PC-3 (cell line): Measurements from ENCODE around the gene GJB5. TPM values are rescaled to one million over a fixed set of nuclear protein-coding genes. Genes with fewer than 3 reads are reported as not detected.

ENCODE experiments used
- ATAC-seq: fragments of 200-7000 bp; cut with Tn5 transposase; 2 replicates; pipeline ENCODE4 v1.9.1; 2020; ENCODE audit warnings: mild to moderate bottlenecking, moderate library complexity
- BruUV-seq: library from RNA; stranded (reverse); fragments of 400-500 nt; replicated peaks from 2 replicates; lab custom pipeline; 2021; lab: Mats Ljungman, UMichigan
- CTCF ChIA-PET: fragments of 300-600 bp; sonication (Branson Sonifier 250); formaldehyde crosslinking; loops from one replicate; lab custom pipeline; 2022; ENCODE audit warnings: antibody characterized with exemption; lab: Charles Lee
- POLR2A ChIA-PET: fragments of 300-600 bp; sonication (Branson Sonifier 250); formaldehyde crosslinking; loops from one replicate; lab custom pipeline; 2022; ENCODE audit warnings: antibody characterized with exemption; ENCODE audit not compliant: unreplicated experiment; lab: Charles Lee
- DNase-seq: peaks from one replicate; pipeline ENCODE4 v3.0.0-alpha.2; 2015
- H2AFZ ChIP-seq: fragments of 300-600 bp; sonication (generic); 2 replicates; pipeline ENCODE4 v1.6.0; 2016; ENCODE audit warnings: antibody characterized with exemption, low read length
- H3F3A ChIP-seq: fragments of 300-600 bp; sonication (generic); one replicate; pipeline ENCODE4 v1.6.0; 2017; ENCODE audit warnings: antibody characterized with exemption, low read length, control low read depth, mild to moderate bottlenecking; ENCODE audit not compliant: unreplicated experiment
- H3K27ac ChIP-seq: fragments of 300-600 bp; sonication (generic); 2 replicates; pipeline ENCODE4 v1.5.1; 2016; ENCODE audit warnings: mild to moderate bottlenecking, low read length
- H3K27me3 ChIP-seq: fragments of 300-600 bp; sonication (generic); 2 replicates; pipeline ENCODE4 v1.6.1; 2016; ENCODE audit warnings: low read length, mixed read lengths
- H3K36me3 ChIP-seq: fragments of 300-600 bp; sonication (generic); 2 replicates; pipeline ENCODE4 v1.6.1; 2016; ENCODE audit warnings: low read depth, mixed run types, low read length, mixed read lengths
- H3K4me1 ChIP-seq: fragments of 300-600 bp; sonication (generic); 2 replicates; pipeline ENCODE4 v1.5.1; 2016; ENCODE audit warnings: low read length; ENCODE audit not compliant: insufficient read depth
- H3K4me2 ChIP-seq: fragments of 300-600 bp; sonication (generic); 2 replicates; pipeline ENCODE4 v1.6.0; 2016; ENCODE audit warnings: low read length
- H3K4me3 ChIP-seq: fragments of 300-600 bp; sonication (generic); 2 replicates; pipeline ENCODE4 v1.5.1; 2016; ENCODE audit warnings: mild to moderate bottlenecking, low read length, mixed read lengths
- H3K79me2 ChIP-seq: fragments of 300-600 bp; sonication (generic); 2 replicates; pipeline ENCODE4 v1.6.1; 2017; ENCODE audit warnings: low read length, mixed read lengths
- H3K9ac ChIP-seq: fragments of 300-600 bp; sonication (generic); 2 replicates; pipeline ENCODE4 v1.6.0; 2016; ENCODE audit warnings: mild to moderate bottlenecking, low read length
- H3K9me2 ChIP-seq: fragments of 300-600 bp; sonication (generic); replicated peaks from 2 replicates; pipeline ENCODE4 v1.6.1; 2016; ENCODE audit warnings: mixed run types, low read length, mixed read lengths
- H3K9me3 ChIP-seq: fragments of 300-600 bp; sonication (generic); 2 replicates; pipeline ENCODE4 v1.6.1; 2016; ENCODE audit warnings: low read length, mixed read lengths
- H4K20me1 ChIP-seq: fragments of 300-600 bp; sonication (generic); 2 replicates; pipeline ENCODE4 v1.6.1; 2016; ENCODE audit warnings: low read length, mixed read lengths
- CTCF ChIP-seq: fragments of 300-600 bp; sonication (generic); conservative IDR thresholded peaks from 2 replicates; pipeline ENCODE4 v1.5.1; 2017; ENCODE audit warnings: antibody characterized with exemption, low read depth, mild to moderate bottlenecking, low read length
- EZH2 ChIP-seq: fragments of 300-600 bp; sonication (generic); IDR thresholded peaks from one replicate; pipeline ENCODE4 v1.6.1; 2017; ENCODE audit warnings: antibody characterized with exemption, mild to moderate bottlenecking, low read length; ENCODE audit not compliant: unreplicated experiment
- EZH2phosphoT487 ChIP-seq: fragments of 300-600 bp; sonication (generic); IDR thresholded peaks from 2 replicates; pipeline ENCODE4 v1.6.1; 2018; ENCODE audit warnings: mild to moderate bottlenecking, antibody characterized with exemption, low read length, borderline replicate concordance
- intact Hi-C: fragments of 100-400 bp; cut with micrococcal nuclease; formaldehyde crosslinking; loops from 2 replicates; pipeline ENCODE4 v1.9.0; 2023
- total RNA-seq: library from RNA; depleted of rRNA; stranded (reverse); fragments of >200 nt; gene quantifications from 2 replicates; pipeline ENCODE4 v1.2.3, GENCODE V29; 2014

The GJB5 gene
- total RNA-seq, 1 experiment from 2014 or later, result 7.2 TPM

- intact Hi-C loops, result loop anchor here (2.0 kb wide), 1 partner anchor 16 kb away; no protein-coding TSS in a partner anchor
- POLR2A ChIA-PET, result interaction anchor here (0.8 kb wide), 1 partner anchor 16 kb away, joined by 3 read pairs; no protein-coding TSS in a partner anchor
- TF ChIP-seq CTCF, result no peak
Measured at GRCh38 chr1:34779005-34779404, 24.2 kb downstream of the GJB5 start.

GRCh38 chr1:34779526-34779925, 24.7 kb downstream of the GJB5 start:
- Histone ChIP-seq H3K4me2 (peak overlapping the region; percentile 98), H3K9me2 (no peaks in the 10 kb centered on the region), H3F3A (no peaks in the 10 kb centered on the region), H3K27me3 (no peaks in the 10 kb centered on the region), H2AFZ (no peak overlapping the region), H3K27ac (peak overlapping the region; percentile 94), H3K4me1 (peaks cover 56% of the 10 kb centered on the region), H3K9me3 (no peaks in the 10 kb centered on the region), H3K4me3 (peak overlapping the region; percentile 15; the same call in 1 of the 2 replicates), H4K20me1 (no peaks in the 10 kb centered on the region), H3K9ac (peak overlapping the region; percentile 93), H3K36me3 (peaks cover 7% of the 10 kb centered on the region; the same call in 1 of the 2 replicates), H3K79me2 (peaks cover 46% of the 10 kb centered on the region)
- DNase-seq (peak; percentile 88), ATAC-seq (peak; percentile 44)
- CTCF ChIA-PET, result interaction anchor here (1.2 kb wide), 1 partner anchor 26 kb away, joined by 4 read pairs; no protein-coding TSS in a partner anchor
- intact Hi-C loops, result loop anchor here (2.0 kb wide), 1 partner anchor 17 kb away; no protein-coding TSS in a partner anchor
- POLR2A ChIA-PET, result interaction anchor here (0.8 kb wide), 1 partner anchor 17 kb away, joined by 3 read pairs; no protein-coding TSS in a partner anchor
- BruUV-seq, result no TSS peak
- TF ChIP-seq EZH2, result no peak
- no peak for TF ChIP-seq CTCF
- no peak for TF ChIP-seq EZH2phosphoT487

More at GRCh38 chr1:34779005-34779404, 24.2 kb downstream of the GJB5 start:
- Histone ChIP-seq H3K4me3 (peak overlapping the region; percentile 15; the same call in 1 of the 2 replicates), H4K20me1 (no peaks in the 10 kb centered on the region), H2AFZ (no peak overlapping the region), H3K9me2 (no peaks in the 10 kb centered on the region), H3K36me3 (peaks cover 2% of the 10 kb centered on the region; the same call in 1 of the 2 replicates), H3K27ac (peak overlapping the region; percentile 94), H3K79me2 (peaks cover 41% of the 10 kb centered on the region), H3K4me1 (peaks cover 51% of the 10 kb centered on the region), H3K4me2 (peak overlapping the region; percentile 66), H3F3A (no peaks in the 10 kb centered on the region), H3K9ac (0 out of 2 replicates have a peak overlapping the region, but pooled peaks have one; percentile 14), H3K9me3 (no peaks in the 10 kb centered on the region), H3K27me3 (no peaks in the 10 kb centered on the region)
- BruUV-seq, result no TSS peak
- CTCF ChIA-PET, result interaction anchor here (1.2 kb wide), 1 partner anchor 26 kb away, joined by 4 read pairs; no protein-coding TSS in a partner anchor
- DNase-seq (no peak), ATAC-seq (no peak)

- peaks cover 59% of the 10 kb centered on the region for H3K4me1 ChIP-seq
- no peak for TF ChIP-seq EZH2phosphoT487
- TF ChIP-seq EZH2, result no peak
- TF ChIP-seq CTCF, result no peak
- H3K9me2 ChIP-seq, result no peaks in the 10 kb centered on the region
- no peaks in the 10 kb centered on the region for H3F3A ChIP-seq
- CTCF ChIA-PET, result interaction anchor here (1.2 kb wide), 1 partner anchor 27 kb away, joined by 4 read pairs; no protein-coding TSS in a partner anchor
- no peaks in the 10 kb centered on the region for H4K20me1 ChIP-seq
- peak overlapping the region; percentile 98 for H3K4me2 ChIP-seq
- no TSS peak for BruUV-seq
- H3K27ac ChIP-seq, result peak overlapping the region; percentile 94
- ATAC-seq (no peak), DNase-seq (no peak)
- H3K79me2 ChIP-seq, result peaks cover 51% of the 10 kb centered on the region
- intact Hi-C loops, result loop anchor here (2.0 kb wide), 1 partner anchor 17 kb away; no protein-coding TSS in a partner anchor
- no peaks in the 10 kb centered on the region for H3K27me3 ChIP-seq
- no peaks in the 10 kb centered on the region for H3K9me3 ChIP-seq
- no peak overlapping the region for H2AFZ ChIP-seq
- peak overlapping the region; percentile 93 for H3K9ac ChIP-seq
- POLR2A ChIA-PET, result interaction anchor here (0.8 kb wide), 1 partner anchor 17 kb away, joined by 3 read pairs; no protein-coding TSS in a partner anchor
- H3K4me3 ChIP-seq, result peak overlapping the region; percentile 96; the same call in 1 of the 2 replicates
- H3K36me3 ChIP-seq, result peaks cover 12% of the 10 kb centered on the region; the same call in 1 of the 2 replicates
Measured at GRCh38 chr1:34779962-34780361, 25.1 kb downstream of the GJB5 start.
